Stimulated activated CD8-positive, alpha-beta memory T cell treated with anti-CD3 and anti-CD28 coated beads, Interleukin-12 subunit alpha, Interleukin-12 subunit beta, amount 100 ng/mL, for 24 hours (primary cell): ENCODE results near the gene TAF15.

ENCODE experiments used
- DNase-seq: peaks from one replicate; pipeline ENCODE4 v3.0.0-alpha.2; 2020; ENCODE audit errors: extremely low read depth

TAF15 gene

DNA sequence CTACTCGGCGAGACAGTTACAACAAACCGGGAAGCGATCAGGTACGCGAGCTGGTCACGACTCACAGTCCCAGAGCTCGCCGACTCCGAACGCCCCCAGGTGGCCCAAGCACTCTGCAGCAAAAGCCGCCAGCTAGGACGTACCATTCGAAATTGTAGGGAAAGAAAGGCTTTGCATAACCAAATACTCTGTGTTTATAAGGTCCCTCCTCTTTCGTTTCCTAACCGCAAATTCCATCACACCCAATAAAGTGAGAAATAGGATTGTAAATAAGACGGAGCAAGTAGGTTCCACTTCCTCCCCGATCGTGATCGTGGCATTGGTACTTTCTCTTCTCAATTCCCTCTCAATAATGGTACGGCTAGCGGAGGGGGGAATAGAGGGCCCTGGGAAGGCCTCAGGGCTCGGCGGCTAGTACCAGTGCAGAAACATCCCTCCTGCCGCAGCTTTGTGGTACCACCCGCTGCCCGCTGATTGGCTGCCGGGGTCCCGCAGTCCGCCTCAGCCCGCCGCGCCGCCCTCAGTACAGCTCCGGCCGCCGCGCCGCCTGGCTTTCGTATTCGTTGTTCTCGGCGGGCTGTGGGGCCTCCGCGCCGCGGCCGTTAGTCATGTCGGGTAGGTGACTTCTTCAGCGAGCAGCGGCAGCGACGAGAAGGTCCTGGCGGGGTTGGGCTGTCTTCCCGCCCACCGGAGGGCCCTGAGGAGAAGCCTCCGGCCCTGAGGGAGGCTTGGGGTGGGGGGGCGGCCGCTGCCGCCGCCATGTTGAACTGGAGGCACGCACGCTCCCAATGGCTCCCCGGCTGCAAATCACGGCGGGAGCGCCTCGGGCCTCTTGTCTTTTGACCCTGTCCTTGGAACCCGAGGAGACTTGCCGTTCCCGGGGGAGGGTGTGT, at the start of gene TAF15:
TAF15 (plus strand) TSS at position 523 of the 893 bp plus-strand sequence; CDS start at position 609, 86 bp downstream.
- DNase-seq = peak; percentile 89

DNA sequence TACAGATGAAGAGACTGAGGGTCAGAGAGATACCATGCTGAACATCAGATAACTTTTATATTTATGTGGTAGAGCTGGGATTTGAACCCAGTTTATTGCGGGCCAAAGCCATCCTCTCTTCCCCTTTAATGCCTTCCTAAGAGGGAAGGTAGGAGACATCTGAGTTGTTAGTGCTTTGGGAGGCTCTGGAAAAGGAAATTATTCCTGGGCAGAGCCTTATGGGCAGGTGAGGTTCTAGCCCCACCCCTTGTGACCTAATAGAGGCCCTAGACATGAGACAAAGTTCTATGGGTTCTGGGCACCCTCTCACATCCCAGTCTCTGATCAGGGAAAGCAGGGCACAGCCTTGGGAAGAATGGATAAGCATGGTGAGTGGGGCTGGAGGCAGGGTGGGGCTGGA, 48.7 kb upstream of the TAF15 start, which contains the start of gene C17orf50:
C17orf50 (plus strand) TSS at position 301 of the 400 bp plus-strand sequence; CDS start at position 356, 55 bp downstream.
- DNase-seq = no peak

DNA sequence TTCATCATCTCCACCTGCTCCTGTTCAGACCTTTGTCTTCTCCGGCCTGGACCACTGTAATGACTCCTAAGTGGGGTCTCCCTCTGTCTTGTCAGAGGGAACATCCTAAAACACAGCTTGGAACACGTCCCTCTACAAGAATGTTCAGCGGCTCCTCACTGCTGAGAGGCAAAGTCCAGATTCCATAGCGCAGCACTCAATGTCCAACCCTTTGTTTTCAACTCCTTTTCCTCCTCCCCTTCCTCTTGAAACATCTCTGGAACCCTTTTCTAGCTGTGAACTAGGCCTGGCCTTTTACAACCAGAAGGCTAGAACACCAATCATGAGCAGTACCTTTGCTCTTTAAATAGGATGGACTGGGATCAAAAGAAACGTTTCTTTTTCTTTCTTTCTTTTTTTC, 47.7 kb upstream of the TAF15 start:
- no peak for DNase-seq

DNA sequence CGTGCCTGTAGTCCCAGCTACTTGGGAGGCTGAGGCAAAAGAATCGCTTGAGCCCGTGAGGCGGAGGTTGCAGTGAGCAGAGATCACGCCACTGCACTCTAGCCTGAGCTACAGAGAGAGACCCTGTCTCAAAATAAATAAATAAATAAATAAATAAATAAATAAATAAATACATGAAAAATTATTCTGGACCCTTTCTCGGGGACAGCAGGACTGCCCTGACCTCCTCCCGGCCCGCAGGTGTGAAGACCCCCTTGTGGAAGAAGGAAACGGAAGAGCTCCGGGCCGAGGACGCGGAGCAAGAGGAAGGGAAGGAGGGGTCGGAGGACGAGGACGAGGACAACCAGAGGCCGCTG, 45.5 kb upstream of the TAF15 start:
- DNase-seq = no peak

DNA sequence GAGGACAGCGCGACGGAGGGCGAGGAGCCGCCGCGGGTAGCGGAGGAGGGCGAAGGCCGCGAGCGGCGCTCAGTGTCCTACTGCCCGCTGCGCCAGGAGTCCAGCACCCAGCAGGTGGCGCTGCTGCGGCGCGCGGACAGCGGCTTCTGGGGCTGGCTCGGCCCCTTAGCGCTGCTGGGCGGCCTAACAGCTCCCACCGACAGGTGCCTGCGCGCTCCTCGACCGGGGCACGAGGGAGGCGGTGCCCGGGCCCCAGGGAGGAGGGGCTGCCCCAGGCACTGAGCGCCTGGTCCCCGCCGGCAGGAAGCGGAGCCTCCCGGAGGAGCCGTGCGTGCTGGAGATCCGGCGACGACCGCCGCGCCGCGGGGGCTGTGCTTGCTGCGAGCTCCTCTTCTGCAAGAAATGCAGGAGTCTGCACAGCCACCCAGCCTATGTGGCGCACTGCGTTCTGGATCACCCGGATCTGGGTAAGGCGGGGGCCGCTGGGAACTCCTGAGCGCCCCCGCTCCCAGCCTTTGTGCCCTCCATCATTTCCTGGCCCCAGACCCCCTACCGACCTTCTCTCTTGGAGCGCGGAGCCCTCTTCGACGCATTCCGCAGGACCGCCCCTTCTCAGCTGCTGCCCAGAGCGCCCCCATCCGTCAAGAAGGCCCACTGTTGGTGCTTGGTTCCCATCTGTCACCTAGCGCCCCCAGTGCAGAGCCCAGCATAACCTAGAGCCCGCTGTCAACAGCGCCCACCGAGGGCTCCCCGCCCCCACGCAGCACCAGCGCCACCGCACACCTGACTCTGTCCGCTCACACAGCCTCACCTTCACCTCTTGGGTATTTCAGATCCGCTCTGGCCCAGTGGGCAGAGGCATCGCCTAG, 44.9 kb upstream of the TAF15 start:
- DNase-seq = peak; percentile 64

DNA sequence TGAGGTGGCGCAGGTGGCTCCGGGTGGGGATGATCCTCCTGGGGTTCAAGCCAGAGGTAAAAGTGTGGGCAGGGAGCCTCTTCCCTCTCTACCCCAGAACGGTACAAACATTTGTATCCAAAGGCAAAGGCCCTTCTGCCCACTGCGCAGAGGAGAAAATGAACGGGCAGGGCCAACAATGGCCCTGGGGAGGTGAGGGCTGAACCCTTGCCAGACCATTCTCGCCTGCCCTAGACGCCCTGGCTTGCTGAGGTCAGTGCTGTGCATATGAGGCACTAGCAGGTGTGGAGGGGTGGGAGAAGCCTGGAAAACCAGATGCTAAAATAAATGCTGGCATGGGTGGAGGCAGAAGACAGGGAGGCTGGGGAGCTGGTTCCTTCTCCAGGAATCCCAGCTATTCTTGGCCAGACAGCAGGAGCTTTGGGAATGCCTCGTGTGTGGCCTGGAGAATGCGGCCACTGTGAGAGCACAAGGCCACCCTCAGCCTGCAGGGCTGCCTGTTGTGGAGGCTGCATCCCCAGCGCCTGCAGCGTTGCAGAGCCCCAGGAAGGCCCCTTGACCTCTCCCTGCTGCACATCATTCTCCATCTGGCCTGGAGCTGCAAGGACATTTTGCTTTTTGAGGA, 44.1 kb upstream of the TAF15 start:
- no peak for DNase-seq

DNA sequence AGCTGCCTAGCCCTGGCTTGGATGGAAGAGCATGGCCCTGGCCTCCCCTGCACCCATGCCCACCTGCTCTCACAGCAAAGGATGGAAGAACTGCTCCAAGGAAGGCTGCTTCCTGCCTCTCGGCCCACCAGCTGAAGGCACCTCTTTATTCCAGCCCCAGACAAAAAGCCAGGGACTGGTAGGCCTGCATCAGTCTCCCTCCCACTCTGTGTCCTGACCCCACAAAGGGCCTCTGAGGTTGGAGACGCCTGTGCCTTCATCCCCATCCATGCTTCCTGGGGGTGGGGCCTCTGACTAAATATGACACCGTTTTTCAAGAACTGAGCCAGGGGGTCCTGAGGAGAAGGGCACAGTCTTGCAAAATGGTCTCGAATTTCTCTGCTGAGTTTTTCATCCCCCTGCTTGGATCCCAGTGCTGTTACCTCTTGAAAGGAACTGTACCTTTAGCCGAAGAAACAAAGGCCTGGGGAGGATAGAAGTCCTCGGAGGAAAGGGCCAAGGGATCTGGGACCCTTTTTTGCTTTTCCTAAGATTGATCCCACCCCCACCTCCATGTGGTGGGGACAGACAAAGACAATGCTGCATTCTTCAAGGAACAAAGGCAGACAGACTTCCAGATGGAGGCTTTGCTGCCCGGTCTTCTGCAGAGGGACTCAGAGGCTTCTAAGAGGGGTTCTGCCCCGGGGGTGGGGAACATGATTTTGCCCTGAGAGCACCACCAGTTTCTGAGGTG, 43.4 kb upstream of the TAF15 start:
- no peak for DNase-seq

DNA sequence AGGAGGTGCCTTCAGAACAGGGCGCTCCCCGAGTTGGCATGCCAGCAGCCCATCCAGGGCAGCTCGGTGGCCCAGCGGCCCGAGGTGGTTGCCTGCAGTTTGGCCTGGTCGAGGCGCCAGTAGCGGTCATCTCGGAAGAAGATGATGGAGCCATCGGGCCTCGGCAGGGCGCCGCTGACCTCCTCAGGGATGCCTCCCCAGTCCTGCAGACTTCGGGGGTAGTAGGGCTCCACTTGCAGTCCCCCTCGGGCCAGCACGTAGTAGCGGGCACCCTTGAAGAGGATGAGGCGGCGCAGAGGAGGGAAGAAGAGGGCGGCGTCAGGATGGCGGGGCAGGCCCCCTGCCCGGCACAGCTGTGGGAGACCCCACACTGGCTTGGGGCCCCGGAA, 42.8 kb upstream of the TAF15 start:
- no peak for DNase-seq

DNA sequence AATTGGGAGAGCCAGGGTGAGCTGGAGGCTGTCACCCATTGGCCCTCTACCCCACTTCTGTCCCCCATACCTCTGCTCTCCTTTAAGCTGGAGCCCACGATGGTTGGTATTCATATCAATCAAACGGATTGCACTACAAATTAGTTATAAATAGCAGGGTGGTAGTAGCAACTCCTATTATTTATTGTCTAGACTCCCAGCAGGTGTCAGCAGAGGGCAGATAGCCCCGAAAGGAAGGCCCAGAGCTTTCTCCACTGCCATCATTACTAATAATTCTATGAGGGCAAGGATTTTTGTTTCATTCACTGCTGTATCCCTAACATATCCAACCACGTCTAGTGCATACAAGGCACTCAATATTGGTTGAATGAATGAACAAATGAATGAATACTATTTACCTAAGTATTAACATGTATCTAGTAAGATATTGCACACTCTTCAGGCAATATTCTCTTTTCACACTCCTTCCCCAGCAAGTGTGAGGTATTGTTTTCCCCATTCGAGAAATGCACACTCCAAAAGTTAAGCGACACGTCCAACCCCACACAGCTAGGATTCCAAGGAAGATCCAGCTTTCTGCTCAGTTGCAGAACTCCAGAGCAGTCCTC, 42.3 kb upstream of the TAF15 start:
- no peak for DNase-seq

DNA sequence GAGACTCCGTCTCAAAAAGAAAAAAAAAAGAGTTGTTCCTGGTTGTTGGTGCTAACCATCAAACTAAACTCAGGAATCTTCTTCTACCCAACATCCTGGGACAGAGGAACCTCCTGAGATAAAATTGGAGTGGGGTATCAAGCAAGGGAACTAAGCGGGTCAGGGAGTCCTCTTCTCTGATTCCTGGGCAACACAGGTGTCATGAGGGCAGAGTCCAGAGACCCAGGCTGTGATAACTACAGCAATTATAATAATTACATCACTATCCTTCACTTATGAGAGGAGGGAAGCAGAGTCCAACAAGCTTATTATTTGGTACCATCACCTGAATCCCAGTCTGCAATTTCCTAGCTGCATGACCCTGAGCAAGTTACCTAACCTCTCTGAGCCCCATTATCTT, 40.5 kb upstream of the TAF15 start:
- no peak for DNase-seq

DNA sequence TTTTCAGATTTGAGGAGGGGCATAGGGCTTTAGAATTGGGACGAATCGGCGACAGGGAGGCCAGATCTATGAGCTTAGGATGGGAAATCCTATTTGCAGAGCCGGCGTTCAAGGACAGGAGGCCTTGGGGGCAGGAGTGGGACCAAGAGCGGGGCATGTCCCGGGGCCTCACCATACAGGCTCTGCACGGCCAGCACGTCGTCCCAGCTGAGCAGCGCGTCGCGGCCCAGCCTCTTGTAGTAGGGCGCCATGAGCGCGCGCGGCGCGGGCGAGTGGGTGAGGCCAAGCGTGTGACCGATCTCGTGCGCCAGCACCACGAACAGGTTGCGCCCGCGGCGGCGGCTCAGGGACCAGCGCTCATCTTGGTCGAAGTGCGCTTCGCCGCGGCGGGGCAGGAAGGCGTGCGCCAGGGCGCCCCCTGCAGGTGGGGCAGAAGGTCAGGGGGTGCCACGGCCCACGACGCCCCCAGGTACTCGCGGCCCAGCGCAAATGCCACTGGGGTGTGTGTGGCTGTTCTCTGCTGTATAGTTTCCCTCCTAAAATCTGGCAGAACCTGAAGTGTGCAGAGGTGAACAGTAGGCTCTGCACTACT, 39.3 kb upstream of the TAF15 start:
- no peak for DNase-seq

DNA sequence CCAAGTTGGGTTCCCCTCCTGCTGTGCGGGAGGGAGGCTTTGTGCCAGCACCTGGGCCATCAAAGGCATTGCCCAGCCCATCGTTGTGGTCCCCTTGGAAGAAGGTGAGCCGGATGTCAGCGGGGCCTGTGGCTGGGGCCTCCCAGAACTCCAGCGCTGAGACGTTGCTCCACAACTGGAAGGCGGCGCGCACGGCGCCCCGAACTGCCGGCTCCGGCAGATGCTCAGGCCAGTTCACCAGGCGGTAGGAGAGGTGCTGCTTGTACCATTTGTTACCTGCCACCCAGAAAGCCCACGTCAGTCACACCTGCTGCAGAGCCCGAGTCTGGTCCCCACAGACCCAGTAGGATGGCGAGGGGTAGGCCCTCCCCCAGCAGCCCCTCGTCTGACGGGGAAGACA, 36.2 kb upstream of the TAF15 start:
- no peak for DNase-seq

DNA sequence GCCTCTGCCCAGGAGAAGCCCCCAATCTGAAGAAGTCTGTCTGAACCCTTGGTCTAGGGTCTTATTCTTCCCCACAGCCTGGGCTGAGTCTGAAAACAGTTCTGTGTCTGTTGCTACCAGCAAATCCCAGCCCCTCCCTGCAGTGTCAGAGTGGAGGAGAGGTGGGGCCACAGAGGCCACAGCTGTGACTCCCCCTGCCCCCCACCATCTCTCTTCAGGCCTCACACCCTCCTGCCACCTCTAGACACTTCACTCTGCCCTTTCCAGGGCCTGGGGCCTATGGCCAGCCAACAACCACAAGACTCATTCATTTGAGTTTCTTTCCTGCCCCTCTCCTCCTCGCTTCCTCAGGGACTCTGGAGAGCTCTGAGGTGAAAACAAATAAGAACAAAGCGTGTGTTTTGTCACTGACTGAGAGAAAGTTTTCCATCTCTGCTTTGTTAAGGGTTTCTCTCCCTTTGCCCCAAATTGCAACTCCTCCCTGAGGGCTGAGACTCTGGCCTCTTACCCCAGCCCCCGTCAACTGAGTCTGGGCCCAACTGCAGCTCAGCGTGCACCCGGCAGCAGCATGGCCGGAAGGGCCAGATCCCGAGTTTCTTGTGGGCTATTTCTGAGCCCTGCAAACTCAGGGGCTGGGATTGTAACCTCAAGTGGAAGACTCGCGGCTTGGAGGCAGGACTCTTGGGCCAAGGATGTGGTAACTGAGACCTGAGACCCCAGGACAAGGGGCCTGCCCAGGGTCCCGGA, 35.4 kb upstream of the TAF15 start:
- no peak for DNase-seq

DNA sequence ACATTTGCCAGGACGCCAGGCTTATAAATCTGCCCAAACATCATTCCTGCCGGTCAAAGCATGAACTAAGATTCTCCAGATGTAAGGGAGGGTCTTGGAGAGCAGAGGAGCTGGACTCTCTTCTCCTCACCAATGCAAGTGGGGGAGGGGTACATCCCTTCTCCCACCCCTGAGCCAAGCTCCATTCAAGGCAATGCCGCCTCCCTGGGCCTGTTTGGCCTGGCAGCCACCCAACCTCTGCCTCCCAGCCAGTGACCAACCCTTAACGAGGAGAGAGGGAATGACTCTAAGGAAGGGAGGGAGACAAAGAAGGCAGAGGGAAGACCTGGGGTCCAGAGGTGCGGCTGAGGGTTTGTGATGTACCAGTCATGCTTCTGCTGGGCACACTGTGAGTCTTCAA, 34.8 kb upstream of the TAF15 start:
- DNase-seq = no peak

DNA sequence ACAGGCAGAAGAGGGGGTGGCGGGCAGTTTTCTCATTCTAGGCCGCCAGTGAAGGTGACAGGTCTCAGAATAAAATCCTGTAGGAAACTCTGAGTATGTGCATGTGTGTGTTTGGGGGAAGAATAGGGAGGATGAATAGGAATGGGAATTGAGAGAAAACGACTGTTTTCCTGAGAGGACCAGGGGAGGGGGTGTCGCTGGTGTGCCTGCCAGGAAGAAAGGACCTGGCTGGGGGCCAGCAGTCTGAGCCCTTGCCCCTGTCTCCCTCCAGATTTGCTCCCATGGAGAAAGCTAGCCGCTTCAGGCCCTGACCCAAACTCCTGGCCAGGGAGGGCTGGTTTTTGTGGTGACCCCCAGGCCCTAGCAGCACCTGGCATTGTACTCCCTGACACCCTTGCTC, 34.2 kb upstream of the TAF15 start:
- no peak for DNase-seq

DNA sequence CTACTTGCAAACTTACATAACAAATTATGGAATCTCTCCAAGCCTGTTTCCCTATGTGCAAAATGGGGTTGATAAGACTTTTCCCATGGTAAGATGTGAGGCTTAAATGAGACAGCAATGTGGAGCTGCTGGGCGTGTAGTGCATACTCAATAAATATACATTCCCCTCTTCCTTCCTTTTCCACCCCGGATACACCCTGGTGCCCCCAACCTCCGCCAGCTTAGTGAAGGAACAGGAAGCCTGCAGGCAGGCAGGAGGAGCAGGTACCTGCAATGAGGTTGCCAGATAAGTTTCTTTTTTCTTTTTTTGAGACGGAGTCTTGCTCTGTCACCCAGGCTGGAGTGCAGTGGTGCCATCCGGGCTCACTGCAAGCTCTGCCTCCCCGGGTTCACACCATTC, 33.7 kb upstream of the TAF15 start:
- no peak for DNase-seq

DNA sequence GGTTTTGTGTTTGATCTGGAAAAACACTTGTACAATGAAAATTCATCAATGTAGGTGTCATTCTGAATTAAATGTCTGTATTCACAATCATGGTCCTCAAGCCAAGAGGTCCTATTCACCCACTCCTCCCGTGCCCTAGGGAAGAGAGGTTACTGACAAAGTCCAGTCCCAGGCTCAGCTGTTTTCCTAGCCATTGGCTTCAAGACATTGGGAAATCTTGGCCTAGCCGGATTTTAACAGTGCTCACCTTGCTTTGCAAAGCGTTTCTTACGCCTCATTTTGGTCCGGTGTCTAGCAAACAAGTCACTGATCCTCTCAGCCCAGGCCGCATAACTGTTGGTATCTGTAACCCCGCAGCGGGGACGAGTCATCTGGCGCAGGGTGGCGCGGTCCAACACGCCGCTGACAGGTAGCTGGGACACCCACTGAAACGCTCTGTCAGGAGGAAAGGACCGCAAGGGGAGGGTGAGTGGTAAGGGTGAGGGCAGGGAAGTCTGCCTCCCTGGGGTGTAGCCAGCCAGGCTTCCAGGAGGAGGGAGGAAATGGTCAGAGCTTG, 30.6 kb upstream of the TAF15 start:
- no peak for DNase-seq

DNA sequence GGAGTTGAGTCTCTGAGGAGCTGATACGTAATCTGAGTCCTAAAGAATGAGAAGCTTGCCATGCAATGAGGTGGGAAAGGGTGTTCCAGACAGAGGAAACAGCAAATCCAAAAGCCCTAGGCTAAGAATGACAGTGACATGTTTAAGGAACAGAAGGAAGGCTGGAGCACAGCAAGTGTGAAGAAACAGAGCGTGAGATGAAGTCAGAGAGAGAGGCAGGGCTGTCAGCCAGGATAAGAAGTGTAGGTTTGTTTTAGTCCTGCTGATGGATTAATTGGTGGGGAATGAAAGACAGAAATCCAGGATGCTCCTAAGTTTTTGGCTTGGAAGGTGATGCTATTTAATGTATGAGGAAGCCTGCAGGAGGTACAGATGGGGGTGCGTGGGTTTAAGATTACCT, 28.3 kb upstream of the TAF15 start:
- no peak for DNase-seq

DNA sequence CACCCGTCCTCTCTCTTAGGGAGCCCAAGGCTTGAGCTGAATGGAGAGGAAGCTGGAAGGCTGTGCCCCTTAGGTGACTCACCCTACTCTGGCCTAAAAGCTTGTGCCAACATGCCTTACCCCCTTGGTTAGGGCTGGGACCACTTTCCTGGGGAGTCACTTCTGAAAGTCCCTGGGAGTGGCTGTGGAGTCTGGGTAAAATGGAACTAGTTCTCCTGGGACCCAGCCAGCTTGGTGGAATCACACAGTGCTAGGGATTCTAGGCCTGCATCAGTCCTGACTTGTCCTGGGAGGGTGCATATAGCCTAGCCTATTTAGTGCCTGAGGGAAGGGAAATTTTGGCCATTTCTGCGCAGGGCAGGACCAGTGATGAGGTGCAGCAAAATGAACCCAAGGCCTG, 24.4 kb upstream of the TAF15 start:
- no peak for DNase-seq

DNA sequence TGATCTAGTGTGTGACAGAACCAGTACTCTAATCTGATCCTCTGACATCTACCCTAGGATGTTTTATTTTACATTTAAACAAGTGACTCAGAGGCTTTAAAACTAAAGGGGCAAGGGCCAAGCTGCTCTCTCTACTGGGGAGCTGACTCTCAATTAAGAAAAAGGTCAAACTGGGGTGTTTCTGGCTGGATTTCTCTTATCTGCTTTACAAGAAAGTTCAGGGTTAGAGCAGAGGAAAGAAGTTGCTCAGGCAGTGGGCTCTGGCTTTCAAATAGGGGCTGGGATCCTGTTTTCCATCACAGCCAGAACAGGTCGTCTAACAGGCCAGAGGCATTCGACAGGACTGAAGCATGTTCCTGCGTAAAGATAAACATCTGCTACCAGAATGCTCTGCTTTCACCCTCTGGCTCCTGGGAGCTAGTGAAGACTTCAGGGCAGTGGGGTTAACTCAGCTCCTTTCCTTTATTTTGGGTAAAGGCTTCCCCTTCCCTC, 22.3 kb upstream of the TAF15 start:
- no peak for DNase-seq
